Measurements from ENCODE around the gene NME1. TPM values are rescaled to one million over a fixed set of nuclear protein-coding genes. Genes with fewer than 3 reads are reported as not detected.
"Not testable (repeated sequence)": the region's sequence is repeated elsewhere in the genome, so short reads cannot be mapped to it uniquely, and the experiment has no call there.

The NME1 gene
- total RNA-seq, 1 donor from 2014 or later = 57.3 TPM

- Mint-ChIP-seq H3K4me1 (ENCODE audit: unreplicated experiment) (peaks cover 7% of the 10 kb centered on the region), H3K27ac (ENCODE audit: unreplicated experiment) (peak within 1 kb of the TSS; percentile 91), H3K9me3 (ENCODE audit: unreplicated experiment) (no peaks in the 10 kb centered on the region), H3K4me3 (ENCODE audit: unreplicated experiment) (peak within 1 kb of the TSS; percentile 98), H3K36me3 (ENCODE audit: low read depth, unreplicated experiment) (peaks cover 29% of the 10 kb centered on the region), H3K27me3 (ENCODE audit: unreplicated experiment) (peaks cover 15% of the 10 kb centered on the region)
- TF ChIP-seq, protein P1, sequence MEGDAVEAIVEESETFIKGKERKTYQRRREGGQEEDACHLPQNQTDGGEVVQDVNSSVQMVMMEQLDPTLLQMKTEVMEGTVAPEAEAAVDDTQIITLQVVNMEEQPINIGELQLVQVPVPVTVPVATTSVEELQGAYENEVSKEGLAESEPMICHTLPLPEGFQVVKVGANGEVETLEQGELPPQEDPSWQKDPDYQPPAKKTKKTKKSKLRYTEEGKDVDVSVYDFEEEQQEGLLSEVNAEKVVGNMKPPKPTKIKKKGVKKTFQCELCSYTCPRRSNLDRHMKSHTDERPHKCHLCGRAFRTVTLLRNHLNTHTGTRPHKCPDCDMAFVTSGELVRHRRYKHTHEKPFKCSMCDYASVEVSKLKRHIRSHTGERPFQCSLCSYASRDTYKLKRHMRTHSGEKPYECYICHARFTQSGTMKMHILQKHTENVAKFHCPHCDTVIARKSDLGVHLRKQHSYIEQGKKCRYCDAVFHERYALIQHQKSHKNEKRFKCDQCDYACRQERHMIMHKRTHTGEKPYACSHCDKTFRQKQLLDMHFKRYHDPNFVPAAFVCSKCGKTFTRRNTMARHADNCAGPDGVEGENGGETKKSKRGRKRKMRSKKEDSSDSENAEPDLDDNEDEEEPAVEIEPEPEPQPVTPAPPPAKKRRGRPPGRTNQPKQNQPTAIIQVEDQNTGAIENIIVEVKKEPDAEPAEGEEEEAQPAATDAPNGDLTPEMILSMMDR (IDR thresholded peaks at IDR 0.05; ENCODE audit: unreplicated experiment) = no peak
- peak; percentile 86 for DNase-seq (ENCODE audit: low spot score)
Observed at GRCh38 chr17:51166198-51166986, 13.0 kb downstream of the NME1 start, which contains the start of gene NME2. Gene NME2, plus strand, starts transcription at chr17:51166411. Its CDS starts 420 bp downstream, at chr17:51166831.

DNA sequence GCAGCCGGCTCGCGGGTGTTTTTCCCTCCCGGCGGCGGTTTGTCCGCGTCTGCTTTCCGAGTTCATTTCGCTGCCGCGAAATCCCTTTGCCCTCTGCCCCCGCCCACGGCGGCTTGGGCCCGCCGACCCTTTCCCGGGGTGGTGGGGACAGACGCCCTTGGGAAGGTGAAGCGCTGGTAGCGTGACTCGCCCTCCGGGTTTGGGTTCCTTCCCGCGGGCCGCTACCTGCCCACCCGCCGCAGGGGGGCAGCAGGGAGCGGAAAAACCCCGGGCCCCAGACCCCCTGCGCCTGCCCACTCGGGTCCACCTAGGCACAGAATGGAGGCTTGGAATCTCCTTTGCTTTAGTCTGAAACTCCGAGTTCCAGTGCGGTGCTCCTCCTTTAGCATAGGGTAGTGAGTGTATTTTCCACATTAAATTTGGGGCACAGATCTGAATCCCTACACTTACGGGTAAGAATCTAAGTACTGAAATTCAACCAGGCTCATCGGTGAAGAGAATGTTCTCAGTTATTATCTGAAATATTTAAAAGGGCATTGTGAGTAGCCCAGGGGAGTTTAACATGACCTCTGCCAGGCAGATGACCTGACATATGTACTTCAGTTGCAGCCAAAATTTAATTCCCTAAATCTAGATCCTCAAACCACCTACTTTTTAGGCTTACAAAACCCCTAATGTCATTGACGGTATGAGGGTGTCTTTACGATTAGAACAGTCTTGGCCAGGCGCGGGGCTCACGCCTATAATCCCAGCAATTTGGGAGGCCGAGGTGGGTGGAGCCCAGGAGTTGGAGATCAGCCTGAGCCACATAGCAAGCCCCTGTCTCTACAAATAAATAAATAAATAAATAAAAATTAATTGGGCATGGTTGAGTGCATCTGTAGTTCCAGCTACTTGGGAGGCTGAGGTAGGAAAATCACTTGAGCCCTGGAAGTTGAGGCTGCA lies 13.9 kb downstream of the NME1 start:
- Mint-ChIP-seq H3K36me3 (ENCODE audit: low read depth, unreplicated experiment) (peaks cover 23% of the 10 kb centered on the region), H3K4me1 (ENCODE audit: unreplicated experiment) (peaks cover 7% of the 10 kb centered on the region), H3K9me3 (ENCODE audit: unreplicated experiment) (no peaks in the 10 kb centered on the region), H3K4me3 (ENCODE audit: unreplicated experiment) (peak overlapping the region; percentile 88), H3K27me3 (ENCODE audit: unreplicated experiment) (peaks cover 15% of the 10 kb centered on the region), H3K27ac (ENCODE audit: unreplicated experiment) (peak overlapping the region; percentile 70)
- TF ChIP-seq, protein P1 (IDR thresholded peaks at IDR 0.05; ENCODE audit: unreplicated experiment) = peak; percentile 86
- peak; percentile 79 for DNase-seq (ENCODE audit: low spot score)

GRCh38 chr17:51169340-51169739 lies 16.0 kb downstream of the NME1 start:
- DNase-seq (ENCODE audit: low spot score) = no peak
- Mint-ChIP-seq H3K9me3 (ENCODE audit: unreplicated experiment) (no peaks in the 10 kb centered on the region), H3K27me3 (ENCODE audit: unreplicated experiment) (peaks cover 15% of the 10 kb centered on the region), H3K4me1 (ENCODE audit: unreplicated experiment) (peaks cover 7% of the 10 kb centered on the region), H3K4me3 (ENCODE audit: unreplicated experiment) (no peak overlapping the region), H3K36me3 (ENCODE audit: low read depth, unreplicated experiment) (peaks cover 18% of the 10 kb centered on the region), H3K27ac (ENCODE audit: unreplicated experiment) (no peak overlapping the region)
- TF ChIP-seq, protein P1 (IDR thresholded peaks at IDR 0.05; ENCODE audit: unreplicated experiment) = no peak

DNA sequence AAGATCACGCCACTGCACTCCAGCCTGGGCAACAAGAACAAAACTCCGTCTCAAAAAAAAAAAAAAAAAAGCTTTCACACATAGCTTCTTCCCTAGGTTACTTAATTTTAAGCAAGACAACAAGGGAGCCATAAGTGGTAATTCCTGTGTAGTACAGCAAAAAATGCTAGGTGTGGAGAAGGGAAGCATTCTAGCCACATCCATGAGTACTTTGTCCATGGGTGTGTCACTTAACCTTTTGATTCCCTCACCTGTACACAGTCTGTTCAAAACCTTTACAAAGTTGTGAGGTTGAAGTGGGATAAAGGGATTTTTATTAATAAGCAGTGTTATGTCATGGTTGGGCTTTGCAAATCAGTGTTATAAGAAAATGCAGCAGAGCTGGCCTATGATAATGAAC lies 17.4 kb downstream of the NME1 start:
- Mint-ChIP-seq H3K27ac (ENCODE audit: unreplicated experiment) (no peak overlapping the region), H3K27me3 (ENCODE audit: unreplicated experiment) (peaks cover 5% of the 10 kb centered on the region), H3K4me1 (ENCODE audit: unreplicated experiment) (peaks cover 3% of the 10 kb centered on the region), H3K9me3 (ENCODE audit: unreplicated experiment) (no peaks in the 10 kb centered on the region), H3K36me3 (ENCODE audit: low read depth, unreplicated experiment) (peaks cover 12% of the 10 kb centered on the region), H3K4me3 (ENCODE audit: unreplicated experiment) (no peak overlapping the region)
- TF ChIP-seq, protein P1 (IDR thresholded peaks at IDR 0.05; ENCODE audit: unreplicated experiment) = no peak
- DNase-seq (ENCODE audit: low spot score) = no peak

DNA sequence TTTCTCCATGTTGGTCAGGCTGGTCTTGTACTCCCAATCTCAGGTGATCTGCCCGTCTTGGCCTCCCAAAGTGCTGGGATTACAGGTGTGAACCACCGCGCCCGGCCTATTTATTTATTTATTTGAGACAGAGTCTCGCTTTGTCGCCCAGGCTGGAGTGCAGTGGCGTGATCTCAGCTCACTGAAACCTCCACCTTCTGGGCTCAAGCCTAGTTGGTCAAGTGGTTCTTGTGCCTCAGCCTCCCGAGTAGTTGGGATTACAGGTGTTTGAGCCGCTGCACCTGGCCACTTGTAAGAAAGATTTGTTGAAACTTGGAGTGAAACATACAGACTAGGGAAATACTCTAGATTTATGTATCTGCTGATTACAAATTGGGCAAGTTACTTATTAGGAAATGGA lies 18.7 kb downstream of the NME1 start:
- not testable (repeated sequence) for DNase-seq (ENCODE audit: low spot score); H3K27me3 Mint-ChIP-seq (ENCODE audit: unreplicated experiment); H3K4me1 Mint-ChIP-seq (ENCODE audit: unreplicated experiment); H3K9me3 Mint-ChIP-seq (ENCODE audit: unreplicated experiment); H3K27ac Mint-ChIP-seq (ENCODE audit: unreplicated experiment)
- Mint-ChIP-seq H3K36me3 (ENCODE audit: low read depth, unreplicated experiment) (peaks cover 12% of the 10 kb centered on the region), H3K4me3 (ENCODE audit: unreplicated experiment) (peak overlapping the region; percentile 31)

Measured in endothelial cell (in vitro differentiated cells).